HepG2 (cell line): Measurements from ENCODE around the gene GPSM1. TPM values are rescaled to one million over a fixed set of nuclear protein-coding genes. Genes with fewer than 3 reads are reported as not detected.

Experiments used
- ATAC-seq: fragments of 200-7000 bp; cut with Tn5 transposase; 3 replicates; pipeline ENCODE4 v1.9.1; 2020; ENCODE audit warnings: mild to moderate bottlenecking, moderate library complexity
- BruUV-seq: library from RNA; stranded (reverse); fragments of 400-500 nt; replicated peaks from 2 replicates; lab custom pipeline; 2021; lab: Mats Ljungman, UMichigan
- CTCF ChIA-PET: fragments of 300-600 bp; formaldehyde crosslinking; extraction: SDS; loops from one replicate; lab custom pipeline; 2021; ENCODE audit warnings: low total read pairs, inconsistent platforms, low intra/inter-chr PET ratio; lab: Yijun Ruan, JAX
- POLR2A ChIA-PET: fragments of 350-600 bp; sonication (Branson Sonifier 250); formaldehyde crosslinking; loops from one replicate; lab custom pipeline; 2020; ENCODE audit warnings: antibody characterized with exemption, inconsistent platforms; lab: Yijun Ruan, JAX
- DNase-seq: peaks from one replicate; pipeline ENCODE4 v3.0.0-alpha.2; 2015; ENCODE audit warnings: low spot score
- FAIRE-seq: peaks from 3 replicates; lab custom pipeline; 2011; peaks lifted over from hg19 to GRCh38; lab: Jason Lieb, UNC
- H2AFZ ChIP-seq: one replicate; pipeline ENCODE4 v1.6.1; 2011; ENCODE audit warnings: low read length, inconsistent platforms
- H3K27ac ChIP-seq: fragments of 300-600 bp; 3 replicates; pipeline ENCODE4 v1.8.0; 2011; ENCODE audit warnings: mixed run types, mild to moderate bottlenecking, mixed read lengths, low read length, inconsistent platforms; ENCODE audit not compliant: insufficient read depth; ENCODE audit errors: extremely low read length
- H3K27me3 ChIP-seq, 2 experiments: fragments of 200-600 bp in 1 of 2; 2 replicates in 1 of 2; 3 replicates in 1 of 2; pipeline versions ENCODE4 v1.6.0 to v1.8.0; 2011; ENCODE audit warnings: low read length in 2 of 2, mild to moderate bottlenecking in 2 of 2, moderate library complexity in 2 of 2, inconsistent platforms in 1 of 2; ENCODE audit not compliant: insufficient read depth in 2 of 2, control insufficient read depth in 1 of 2
- H3K36me3 ChIP-seq, 2 experiments: fragments of 200-600 bp in 1 of 2; replicated peaks in 1 of 2; 2 replicates in 1 of 2; 3 replicates in 1 of 2; pipeline versions ENCODE4 v1.5.1 to v1.8.0; 2011; ENCODE audit warnings: low read length in 2 of 2, inconsistent platforms in 1 of 2; ENCODE audit not compliant: insufficient read depth in 2 of 2, control insufficient read depth in 1 of 2
- H3K4me1 ChIP-seq: 2 replicates; pipeline ENCODE4 v1.5.1; 2012; ENCODE audit warnings: low read length, inconsistent platforms; ENCODE audit not compliant: insufficient read depth
- H3K4me2 ChIP-seq: 2 replicates; pipeline ENCODE4 v1.6.0; 2011; ENCODE audit warnings: low read depth, low read length, inconsistent platforms
- H3K4me3 ChIP-seq, 3 experiments: fragments of 200-600 bp in 1 of 3; sonication (generic), shearing (Covaris generic) in 1 of 3; replicated peaks in 1 of 3; 2 replicates each; pipeline ENCODE4 v1.5.1; 2011 to 2016; ENCODE audit warnings: low read length in 3 of 3, inconsistent platforms in 2 of 3, low read depth in 2 of 3, mild to moderate bottlenecking in 2 of 3, control low read depth in 1 of 3, mixed read lengths in 1 of 3; ENCODE audit not compliant: insufficient read depth in 1 of 3
- H3K79me2 ChIP-seq: one replicate; pipeline ENCODE4 v1.6.1; 2011; ENCODE audit warnings: low read length, inconsistent platforms; ENCODE audit not compliant: insufficient read depth
- H3K9ac ChIP-seq: 2 replicates; pipeline ENCODE4 v1.6.0; 2011; ENCODE audit warnings: mild to moderate bottlenecking, low read depth, low read length, inconsistent platforms; ENCODE audit not compliant: insufficient read depth
- H3K9me3 ChIP-seq: 2 replicates; pipeline ENCODE4 v1.5.1; 2012; ENCODE audit warnings: mild to moderate bottlenecking, low read length
- H4K20me1 ChIP-seq: 2 replicates; pipeline ENCODE4 v1.6.0; 2011; ENCODE audit warnings: inconsistent platforms, mild to moderate bottlenecking, low read length, moderate library complexity; ENCODE audit not compliant: insufficient read depth
- HDAC6 ChIP-seq: fragments of 200-600 bp; sonication (generic); IDR thresholded peaks from 2 replicates; pipeline ENCODE4 v1.7.0; 2017; ENCODE audit warnings: mild to moderate bottlenecking, antibody characterized with exemption, low read length, low read depth
- MBNL3 ChIP-seq: fragments of 250-450 bp; sonication (Bioruptor Pico); conservative IDR thresholded peaks from 2 replicates; pipeline ENCODE4 v1.8.0; 2022; ENCODE audit warnings: mild to moderate bottlenecking, inconsistent platforms
- NFRKB ChIP-seq: fragments of 450-650 bp; IDR thresholded peaks from 2 replicates; pipeline ENCODE4 v1.6.1; 2017
- NR1H2 ChIP-seq: sonication (generic); formaldehyde crosslinking; IDR thresholded peaks from 2 replicates; pipeline ENCODE4 v1.8.1; 2022; ENCODE audit warnings: low read depth, missing genetic modification reagents, borderline replicate concordance
- RBM22 ChIP-seq: fragments of 200-400 bp; formaldehyde crosslinking; optimal IDR thresholded peaks from 2 replicates; pipeline ENCODE3; 2017; ENCODE audit warnings: mild to moderate bottlenecking, low read length, moderate library complexity
- TBX2 ChIP-seq: sonication (generic); formaldehyde crosslinking; IDR thresholded peaks from 2 replicates; pipeline ENCODE4 v1.5.0; 2020; ENCODE audit warnings: missing genetic modification reagents, mild to moderate bottlenecking, borderline replicate concordance
- ZMYM3 ChIP-seq: sonication (generic); formaldehyde crosslinking; IDR thresholded peaks from 2 replicates; pipeline ENCODE4 v1.5.1; 2020; ENCODE audit warnings: mild to moderate bottlenecking, missing genetic modification reagents
- ZNF331 ChIP-seq: sonication (generic); formaldehyde crosslinking; IDR thresholded peaks from 2 replicates; pipeline ENCODE4 v1.4.0; 2020; ENCODE audit warnings: missing genetic modification reagents
- ZNF33B ChIP-seq: sonication (generic); formaldehyde crosslinking; IDR thresholded peaks from 2 replicates; pipeline ENCODE4 v1.5.1; 2020; ENCODE audit warnings: mild to moderate bottlenecking, missing genetic modification reagents
- ZNF441 ChIP-seq: sonication (generic); formaldehyde crosslinking; IDR thresholded peaks from 2 replicates; pipeline ENCODE4 v1.7.0; 2021; ENCODE audit warnings: missing genetic modification reagents, borderline replicate concordance
- ZNF572 ChIP-seq: sonication (generic); formaldehyde crosslinking; IDR thresholded peaks from 2 replicates; pipeline ENCODE4 v1.5.1; 2020; ENCODE audit warnings: mild to moderate bottlenecking, missing genetic modification reagents
- ZNF850 ChIP-seq: sonication (generic); formaldehyde crosslinking; conservative IDR thresholded peaks from 2 replicates; pipeline ENCODE4 v1.9.0; 2021; ENCODE audit warnings: mild to moderate bottlenecking, missing genetic modification reagents
- WGBS: methylation state at CpG from one replicate; pipeline ENCODE4 v1.1.6; 2017; ENCODE audit warnings: low lambda C conversion rate; 5-methylcytosine and 5-hydroxymethylcytosine counted together
- in situ Hi-C: cut with HindIII; loops from 2 replicates; pipeline ENCODE4 v1.10.0; 2017; ENCODE audit warnings: low pct_unique_long_range_greater_than_20kb; ENCODE audit not compliant: extremely low pct_ligation_motif_present
- intact Hi-C: fragments of 100-400 bp; cut with micrococcal nuclease; formaldehyde crosslinking; loops from one replicate; pipeline ENCODE4 v1.10.0; 2022; ENCODE audit not compliant: unreplicated experiment
- polyA plus RNA-seq, 8 experiments: library from polyadenylated mRNA; depleted of rRNA in 3 of 8; stranded (reverse) in 7 of 8; unstranded in 1 of 8; fragments of >200 nt; fragmentation: Illumina TruSeq in 4 of 8; extraction: Trizol in 4 of 8; gene quantifications; 2 replicates each; pipeline versions ENCODE4 v1.2.1 to v1.2.3, GENCODE V29; 2011 to 2016; ENCODE audit warnings: low read depth in 4 of 8, missing spikeins in 1 of 8, mixed read lengths in 1 of 8; ENCODE audit not compliant: insufficient read depth in 1 of 8
- total RNA-seq, 5 experiments: library from RNA; depleted of rRNA; stranded (reverse); fragments of >200 nt; fragmentation: Illumina TruSeq; extraction: Trizol; gene quantifications; 2 replicates each; pipeline ENCODE4 v1.2.3, GENCODE V29; 2016; ENCODE audit warnings: low read depth in 1 of 5
- TF ChIP-seq, protein P1 (sequence below): sonication (generic); formaldehyde crosslinking; IDR thresholded peaks from 2 replicates; pipeline ENCODE4 v1.4.0; 2020; ENCODE audit warnings: mild to moderate bottlenecking, missing genetic modification reagents, borderline replicate concordance
- TF ChIP-seq, protein P2 (sequence below): fragments of 450-650 bp; IDR thresholded peaks from 2 replicates; pipeline ENCODE4 v1.6.1; 2017; ENCODE audit warnings: mild to moderate bottlenecking

The GPSM1 gene
- total and polyA plus RNA-seq, 2 of the 13 experiments (the other 11 are each of a cell fraction or from before 2014, with no cell fraction given), result 1.0 to 2.4 TPM

DNA sequence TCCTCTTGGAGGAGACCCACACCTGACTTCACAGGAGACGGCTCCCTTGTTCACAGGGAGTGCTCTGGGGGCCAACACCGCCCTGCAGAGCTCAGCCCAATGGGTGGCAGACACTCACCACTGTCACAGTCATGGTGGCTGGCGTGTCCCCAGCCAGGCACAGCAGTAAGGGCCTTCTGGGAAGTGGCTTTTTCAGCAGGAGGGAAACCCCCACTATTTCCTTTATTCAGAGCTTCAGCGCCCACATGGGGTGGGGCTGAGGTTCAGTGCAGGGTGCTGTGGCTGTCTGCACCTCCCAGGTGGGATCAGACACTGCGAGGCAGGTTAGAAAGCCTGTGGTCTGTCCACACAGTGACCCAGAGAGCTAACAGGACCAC lies 76.2 kb downstream of the GPSM1 start:
- Histone ChIP-seq H3K9ac (no peak overlapping the region), H2AFZ (no peak overlapping the region), H3K4me1 (peaks cover 15% of the 10 kb centered on the region), H3K9me3 (no peaks in the 10 kb centered on the region), H3K36me3 (peaks cover 11 to 39% of the 10 kb centered on the region in 2 experiments; a peak in 4 of 5 replicates), H3K27ac (no peak overlapping the region), H3K4me2 (no peak overlapping the region), H3K27me3 (no peaks in the 10 kb centered on the region), H3K4me3 (no peak overlapping the region), H4K20me1 (no peaks in the 10 kb centered on the region), H3K79me2 (peaks cover 12% of the 10 kb centered on the region)
- ATAC-seq (no peak), DNase-seq (no peak), FAIRE-seq (no peak)
- ChIA-PET POLR2A (interaction anchor here (0.6 kb wide), 1 partner anchor 136 kb away, joined by 3 read pairs; no protein-coding TSS in a partner anchor), CTCF (no interaction called here)
- BruUV-seq, result no TSS peak
- TF ChIP-seq ZNF850 (CRISPR knock-in tag) (no peak), ZNF572 (no peak), NR1H2 (CRISPR knock-in tag) (no peak), HDAC6 (no peak), MBNL3 (CRISPR knock-in tag) (no peak), RBM22 (peak; percentile 38), ZNF33B (CRISPR knock-in tag) (no peak), ZMYM3 (CRISPR knock-in tag) (no peak), TBX2 (CRISPR knock-in tag) (no peak), ZNF331 (CRISPR knock-in tag) (0 out of 2 replicates have a peak, but pooled peaks have one; percentile 23), NFRKB (no peak), ZNF441 (CRISPR knock-in tag) (no peak)
- TF ChIP-seq, protein P1, sequence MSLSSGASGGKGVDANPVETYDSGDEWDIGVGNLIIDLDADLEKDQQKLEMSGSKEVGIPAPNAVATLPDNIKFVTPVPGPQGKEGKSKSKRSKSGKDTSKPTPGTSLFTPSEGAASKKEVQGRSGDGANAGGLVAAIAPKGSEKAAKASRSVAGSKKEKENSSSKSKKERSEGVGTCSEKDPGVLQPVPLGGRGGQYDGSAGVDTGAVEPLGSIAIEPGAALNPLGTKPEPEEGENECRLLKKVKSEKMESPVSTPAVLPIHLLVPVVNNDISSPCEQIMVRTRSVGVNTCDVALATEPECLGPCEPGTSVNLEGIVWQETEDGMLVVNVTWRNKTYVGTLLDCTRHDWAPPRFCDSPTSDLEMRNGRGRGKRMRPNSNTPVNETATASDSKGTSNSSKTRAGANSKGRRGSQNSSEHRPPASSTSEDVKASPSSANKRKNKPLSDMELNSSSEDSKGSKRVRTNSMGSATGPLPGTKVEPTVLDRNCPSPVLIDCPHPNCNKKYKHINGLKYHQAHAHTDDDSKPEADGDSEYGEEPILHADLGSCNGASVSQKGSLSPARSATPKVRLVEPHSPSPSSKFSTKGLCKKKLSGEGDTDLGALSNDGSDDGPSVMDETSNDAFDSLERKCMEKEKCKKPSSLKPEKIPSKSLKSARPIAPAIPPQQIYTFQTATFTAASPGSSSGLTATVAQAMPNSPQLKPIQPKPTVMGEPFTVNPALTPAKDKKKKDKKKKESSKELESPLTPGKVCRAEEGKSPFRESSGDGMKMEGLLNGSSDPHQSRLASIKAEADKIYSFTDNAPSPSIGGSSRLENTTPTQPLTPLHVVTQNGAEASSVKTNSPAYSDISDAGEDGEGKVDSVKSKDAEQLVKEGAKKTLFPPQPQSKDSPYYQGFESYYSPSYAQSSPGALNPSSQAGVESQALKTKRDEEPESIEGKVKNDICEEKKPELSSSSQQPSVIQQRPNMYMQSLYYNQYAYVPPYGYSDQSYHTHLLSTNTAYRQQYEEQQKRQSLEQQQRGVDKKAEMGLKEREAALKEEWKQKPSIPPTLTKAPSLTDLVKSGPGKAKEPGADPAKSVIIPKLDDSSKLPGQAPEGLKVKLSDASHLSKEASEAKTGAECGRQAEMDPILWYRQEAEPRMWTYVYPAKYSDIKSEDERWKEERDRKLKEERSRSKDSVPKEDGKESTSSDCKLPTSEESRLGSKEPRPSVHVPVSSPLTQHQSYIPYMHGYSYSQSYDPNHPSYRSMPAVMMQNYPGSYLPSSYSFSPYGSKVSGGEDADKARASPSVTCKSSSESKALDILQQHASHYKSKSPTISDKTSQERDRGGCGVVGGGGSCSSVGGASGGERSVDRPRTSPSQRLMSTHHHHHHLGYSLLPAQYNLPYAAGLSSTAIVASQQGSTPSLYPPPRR (CRISPR knock-in tag), result no peak
- TF ChIP-seq, protein P2, sequence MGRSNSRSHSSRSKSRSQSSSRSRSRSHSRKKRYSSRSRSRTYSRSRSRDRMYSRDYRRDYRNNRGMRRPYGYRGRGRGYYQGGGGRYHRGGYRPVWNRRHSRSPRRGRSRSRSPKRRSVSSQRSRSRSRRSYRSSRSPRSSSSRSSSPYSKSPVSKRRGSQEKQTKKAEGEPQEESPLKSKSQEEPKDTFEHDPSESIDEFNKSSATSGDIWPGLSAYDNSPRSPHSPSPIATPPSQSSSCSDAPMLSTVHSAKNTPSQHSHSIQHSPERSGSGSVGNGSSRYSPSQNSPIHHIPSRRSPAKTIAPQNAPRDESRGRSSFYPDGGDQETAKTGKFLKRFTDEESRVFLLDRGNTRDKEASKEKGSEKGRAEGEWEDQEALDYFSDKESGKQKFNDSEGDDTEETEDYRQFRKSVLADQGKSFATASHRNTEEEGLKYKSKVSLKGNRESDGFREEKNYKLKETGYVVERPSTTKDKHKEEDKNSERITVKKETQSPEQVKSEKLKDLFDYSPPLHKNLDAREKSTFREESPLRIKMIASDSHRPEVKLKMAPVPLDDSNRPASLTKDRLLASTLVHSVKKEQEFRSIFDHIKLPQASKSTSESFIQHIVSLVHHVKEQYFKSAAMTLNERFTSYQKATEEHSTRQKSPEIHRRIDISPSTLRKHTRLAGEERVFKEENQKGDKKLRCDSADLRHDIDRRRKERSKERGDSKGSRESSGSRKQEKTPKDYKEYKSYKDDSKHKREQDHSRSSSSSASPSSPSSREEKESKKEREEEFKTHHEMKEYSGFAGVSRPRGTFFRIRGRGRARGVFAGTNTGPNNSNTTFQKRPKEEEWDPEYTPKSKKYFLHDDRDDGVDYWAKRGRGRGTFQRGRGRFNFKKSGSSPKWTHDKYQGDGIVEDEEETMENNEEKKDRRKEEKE, result no peak
- intact Hi-C loops, result no loop called here
- 100% methylated on average over 3 of the region's 5 CpGs for WGBS
- in situ Hi-C loops, result no loop called here
